HG03097 (cell line): ENCODE data around the gene C11orf24.
A peak's percentile ranks its signal among the peaks of the same experiment; 100 is the strongest.

Experiments
- ATAC-seq: cut with Tn5 transposase; IDR thresholded peaks from one replicate; pipeline ENCODE4 v1.9.1; 2021; ENCODE audit not compliant: unreplicated experiment, low FRiP score

The C11orf24 gene

GRCh38 chr11:68212421-68213134 is 59.2 kb downstream of the C11orf24 start:
- peak; percentile 49 for ATAC-seq

- ATAC-seq: no peak
These were observed 60.2 kb downstream of the C11orf24 start for GRCh38 chr11:68211546-68211945.
